GM23338 (cell line): ENCODE data around the gene NUPR1. TPM values are rescaled to one million over a fixed set of nuclear protein-coding genes. Genes with fewer than 3 reads are reported as not detected.

ENCODE experiments used
- ATAC-seq: fragments of 200-7000 bp; cut with Tn5 transposase; 3 replicates; pipeline ENCODE4 v1.9.1; 2020
- DNase-seq: peaks from one replicate; pipeline ENCODE4 v3.0.0-alpha.2; 2015; ENCODE audit warnings: low spot score
- H2AFZ ChIP-seq: fragments of 200-600 bp; sonication (generic); 2 replicates; pipeline ENCODE4 v1.8.0; 2016; ENCODE audit warnings: antibody characterized with exemption, mild to moderate bottlenecking, moderate library complexity
- H3F3A ChIP-seq: fragments of 200-600 bp; sonication (generic); replicated peaks from 2 replicates; pipeline ENCODE4 v1.8.0; 2017; ENCODE audit warnings: antibody characterized with exemption, mixed run types, low read depth
- H3K27ac ChIP-seq: fragments of 200-600 bp; sonication (generic); 2 replicates; pipeline ENCODE4 v1.6.1; 2016; ENCODE audit warnings: low read depth
- H3K27me3 ChIP-seq: fragments of 200-600 bp; sonication (generic); 2 replicates; pipeline ENCODE4 v1.8.0; 2016; ENCODE audit warnings: mild to moderate bottlenecking, mixed run types, moderate library complexity; ENCODE audit not compliant: insufficient read depth
- H3K36me3 ChIP-seq: fragments of 200-600 bp; sonication (generic); 2 replicates; pipeline ENCODE4 v1.8.0; 2016; ENCODE audit warnings: mild to moderate bottlenecking; ENCODE audit not compliant: insufficient read depth
- H3K4me1 ChIP-seq: fragments of 200-600 bp; sonication (generic); 2 replicates; pipeline ENCODE4 v1.8.0; 2016; ENCODE audit warnings: mild to moderate bottlenecking, moderate library complexity; ENCODE audit not compliant: insufficient read depth
- H3K4me2 ChIP-seq: fragments of 200-600 bp; sonication (generic); 2 replicates; pipeline ENCODE4 v1.7.1; 2017; ENCODE audit warnings: mixed run types
- H3K4me3 ChIP-seq: fragments of 200-600 bp; sonication (generic); 2 replicates; pipeline ENCODE4 v1.6.1; 2016; ENCODE audit warnings: mixed run types
- H3K79me2 ChIP-seq: fragments of 200-600 bp; sonication (generic); replicated peaks from 2 replicates; pipeline ENCODE4 v1.8.0; 2017; ENCODE audit warnings: mild to moderate bottlenecking; ENCODE audit not compliant: insufficient read depth
- H3K9me2 ChIP-seq: fragments of 200-600 bp; sonication (generic); 2 replicates; pipeline ENCODE4 v1.8.0; 2017; ENCODE audit not compliant: insufficient read depth
- H4K20me1 ChIP-seq: fragments of 200-600 bp; sonication (generic); replicated peaks from 2 replicates; pipeline ENCODE4 v1.8.0; 2017; ENCODE audit warnings: mild to moderate bottlenecking; ENCODE audit not compliant: insufficient read depth
- H3K27ac Mint-ChIP-seq: 2 replicates; pipeline ENCODE4 v1.8.0; 2020; ENCODE audit warnings: inconsistent platforms, mild to moderate bottlenecking, moderate library complexity, mixed read lengths
- H3K27me3 Mint-ChIP-seq: 3 replicates; pipeline ENCODE4 v1.8.0; 2022; ENCODE audit warnings: low read depth, mild to moderate bottlenecking, moderate library complexity, mixed read lengths, inconsistent platforms; ENCODE audit not compliant: insufficient read depth, poor library complexity
- H3K36me3 Mint-ChIP-seq: 3 replicates; pipeline ENCODE4 v1.8.0; 2021; ENCODE audit warnings: low read depth, mild to moderate bottlenecking, inconsistent platforms, moderate library complexity, mixed read lengths
- H3K4me1 Mint-ChIP-seq: 3 replicates; pipeline ENCODE4 v1.8.0; 2020; ENCODE audit warnings: mild to moderate bottlenecking, inconsistent platforms, mixed read lengths
- H3K4me3 Mint-ChIP-seq: 3 replicates; pipeline ENCODE4 v1.8.0; 2021; ENCODE audit warnings: moderate library complexity, mild to moderate bottlenecking, inconsistent platforms, mixed read lengths
- H3K9me3 Mint-ChIP-seq: 3 replicates; pipeline ENCODE4 v1.8.0; 2020; ENCODE audit warnings: moderate library complexity, mild to moderate bottlenecking, inconsistent platforms, mixed read lengths
- CREB1 ChIP-seq: fragments of 250-450 bp; sonication (Bioruptor Pico); IDR thresholded peaks from 2 replicates; pipeline ENCODE4 v1.5.0; 2020; ENCODE audit warnings: low read depth, mild to moderate bottlenecking, moderate library complexity
- CTCF ChIP-seq, 2 experiments: fragments of 200-600 bp in 1 of 2; sonication (generic) in 1 of 2; conservative IDR thresholded peaks; 2 replicates each; pipeline versions ENCODE4 v1.5.1 to v1.6.1; 2016 to 2017; ENCODE audit warnings: antibody characterized with exemption in 2 of 2, low read depth in 2 of 2, mild to moderate bottlenecking in 2 of 2, moderate library complexity in 1 of 2
- ETS1 ChIP-seq: IDR thresholded peaks from 2 replicates; pipeline ENCODE4 v1.6.1; 2016; ENCODE audit warnings: antibody characterized with exemption
- EZH2 ChIP-seq: fragments of 200-600 bp; sonication (generic); IDR thresholded peaks from one replicate; pipeline ENCODE4 v1.8.0; 2017; ENCODE audit warnings: antibody characterized with exemption, mild to moderate bottlenecking, low read depth; ENCODE audit not compliant: unreplicated experiment
- EZH2phosphoT487 ChIP-seq: fragments of 200-600 bp; sonication (generic); IDR thresholded peaks from one replicate; pipeline ENCODE4 v1.8.1; 2018; ENCODE audit warnings: antibody characterized with exemption; ENCODE audit not compliant: unreplicated experiment
- JUNB ChIP-seq: IDR thresholded peaks from one replicate; pipeline ENCODE4 v1.6.1; 2016; ENCODE audit warnings: antibody characterized with exemption; ENCODE audit not compliant: unreplicated experiment
- NANOG ChIP-seq: IDR thresholded peaks from 2 replicates; pipeline ENCODE4 v1.6.1; 2016; ENCODE audit warnings: antibody characterized with exemption, borderline replicate concordance
- ZNF114 ChIP-seq: fragments of 250-450 bp; sonication (Bioruptor Pico); IDR thresholded peaks from 2 replicates; pipeline ENCODE4 v1.5.0; 2020; ENCODE audit warnings: mild to moderate bottlenecking, moderate library complexity
- ZNF331 ChIP-seq: fragments of 250-450 bp; sonication (Bioruptor Pico); IDR thresholded peaks from 2 replicates; pipeline ENCODE4 v1.5.0; 2020; ENCODE audit warnings: low read depth, mild to moderate bottlenecking, moderate library complexity
- ZNF462 ChIP-seq: fragments of 250-450 bp; sonication (Bioruptor Pico); IDR thresholded peaks from 2 replicates; pipeline ENCODE4 v1.5.0; 2020; ENCODE audit warnings: mild to moderate bottlenecking, moderate library complexity
- polyA plus RNA-seq: library from polyadenylated mRNA; unstranded; fragments of >200 nt; fragmentation: Nextera tagmentation; extraction: Ambion mirVana; gene quantifications from 2 replicates; pipeline ENCODE4 v1.2.1, GENCODE V29; 2016
- total RNA-seq: library from RNA; depleted of rRNA; stranded (reverse); fragments of >200 nt; shearing (Covaris generic); gene quantifications from 2 replicates; pipeline ENCODE4 v1.2.3, GENCODE V29; 2014
- TF ChIP-seq, protein P1 (sequence below): IDR thresholded peaks from one replicate; pipeline ENCODE4 v1.6.1; 2018; ENCODE audit warnings: antibody characterized with exemption; ENCODE audit not compliant: unreplicated experiment

Gene NUPR1
- total and polyA plus RNA-seq, 2 experiments from 2014 or later: 0.03 to 0.48 TPM

DNA sequence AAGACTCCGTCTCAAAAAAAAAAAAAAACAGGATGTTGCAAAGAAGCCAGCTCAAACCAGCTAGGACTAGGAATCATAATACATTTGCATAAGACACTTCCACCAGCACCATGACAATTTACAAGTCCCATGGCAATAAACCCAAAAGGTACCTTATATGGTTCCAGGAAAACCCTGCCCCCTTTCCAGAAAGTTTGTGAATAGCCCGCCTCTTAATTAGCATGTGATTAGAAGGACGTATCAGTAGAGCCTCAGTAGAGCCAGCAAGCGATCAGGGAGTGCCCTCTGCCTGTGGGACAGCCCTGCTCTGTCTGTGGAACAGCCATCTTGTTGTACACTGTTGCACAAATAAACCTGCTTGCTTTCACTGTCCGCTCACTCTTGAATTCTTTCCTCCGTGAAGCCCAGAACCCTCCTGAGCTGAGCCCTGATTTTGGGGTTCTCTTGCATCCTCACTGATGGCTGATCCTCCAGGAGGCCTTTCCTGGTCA lies 14.0 kb downstream of the NUPR1 start (continued):
- no peak for TF ChIP-seq EZH2phosphoT487
- no peak for TF ChIP-seq CTCF (conservative IDR thresholded peaks at IDR 0.05; ENCODE audit: low read depth in 2 of 2)
- no peak for TF ChIP-seq NANOG
- TF ChIP-seq ETS1: no peak
- TF ChIP-seq EZH2: no peak
- no peak for TF ChIP-seq CREB1 (CRISPR knock-in tag)
- TF ChIP-seq ZNF331 (CRISPR knock-in tag): no peak

- H3K27me3 Mint-ChIP-seq: peaks cover 6% of the 10 kb centered on the region
- no peak overlapping the region for H3K4me3 Mint-ChIP-seq
- H3K27me3 ChIP-seq: no peaks in the 10 kb centered on the region
- H3F3A ChIP-seq: no peaks in the 10 kb centered on the region
- no peak overlapping the region for H3K27ac ChIP-seq
- H3K4me3 ChIP-seq: no peak overlapping the region
- H3K9me3 Mint-ChIP-seq: peaks cover 14% of the 10 kb centered on the region; the same call in 1 of the 3 replicates
- DNase-seq (no peak), ATAC-seq (no peak)
- no peaks in the 10 kb centered on the region for H3K79me2 ChIP-seq
- H3K4me1 ChIP-seq: no peaks in the 10 kb centered on the region
- H3K9me2 ChIP-seq: no peaks in the 10 kb centered on the region
- no peak overlapping the region for H3K27ac Mint-ChIP-seq
- H2AFZ ChIP-seq: no peak overlapping the region
- H4K20me1 ChIP-seq: no peaks in the 10 kb centered on the region
- no peaks in the 10 kb centered on the region for H3K36me3 ChIP-seq
- H3K4me1 Mint-ChIP-seq: no peaks in the 10 kb centered on the region
- H3K36me3 Mint-ChIP-seq: no peaks in the 10 kb centered on the region
- H3K4me2 ChIP-seq: no peak overlapping the region
- no peak for TF ChIP-seq EZH2
- no peak for TF ChIP-seq JUNB
- no peak for TF ChIP-seq ETS1
- TF ChIP-seq, protein P1, sequence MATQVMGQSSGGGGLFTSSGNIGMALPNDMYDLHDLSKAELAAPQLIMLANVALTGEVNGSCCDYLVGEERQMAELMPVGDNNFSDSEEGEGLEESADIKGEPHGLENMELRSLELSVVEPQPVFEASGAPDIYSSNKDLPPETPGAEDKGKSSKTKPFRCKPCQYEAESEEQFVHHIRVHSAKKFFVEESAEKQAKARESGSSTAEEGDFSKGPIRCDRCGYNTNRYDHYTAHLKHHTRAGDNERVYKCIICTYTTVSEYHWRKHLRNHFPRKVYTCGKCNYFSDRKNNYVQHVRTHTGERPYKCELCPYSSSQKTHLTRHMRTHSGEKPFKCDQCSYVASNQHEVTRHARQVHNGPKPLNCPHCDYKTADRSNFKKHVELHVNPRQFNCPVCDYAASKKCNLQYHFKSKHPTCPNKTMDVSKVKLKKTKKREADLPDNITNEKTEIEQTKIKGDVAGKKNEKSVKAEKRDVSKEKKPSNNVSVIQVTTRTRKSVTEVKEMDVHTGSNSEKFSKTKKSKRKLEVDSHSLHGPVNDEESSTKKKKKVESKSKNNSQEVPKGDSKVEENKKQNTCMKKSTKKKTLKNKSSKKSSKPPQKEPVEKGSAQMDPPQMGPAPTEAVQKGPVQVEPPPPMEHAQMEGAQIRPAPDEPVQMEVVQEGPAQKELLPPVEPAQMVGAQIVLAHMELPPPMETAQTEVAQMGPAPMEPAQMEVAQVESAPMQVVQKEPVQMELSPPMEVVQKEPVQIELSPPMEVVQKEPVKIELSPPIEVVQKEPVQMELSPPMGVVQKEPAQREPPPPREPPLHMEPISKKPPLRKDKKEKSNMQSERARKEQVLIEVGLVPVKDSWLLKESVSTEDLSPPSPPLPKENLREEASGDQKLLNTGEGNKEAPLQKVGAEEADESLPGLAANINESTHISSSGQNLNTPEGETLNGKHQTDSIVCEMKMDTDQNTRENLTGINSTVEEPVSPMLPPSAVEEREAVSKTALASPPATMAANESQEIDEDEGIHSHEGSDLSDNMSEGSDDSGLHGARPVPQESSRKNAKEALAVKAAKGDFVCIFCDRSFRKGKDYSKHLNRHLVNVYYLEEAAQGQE: no peak
- no peak for TF ChIP-seq ZNF114 (CRISPR knock-in tag)
- no peak for TF ChIP-seq EZH2phosphoT487
- TF ChIP-seq ZNF462 (CRISPR knock-in tag): no peak
Observed at GRCh38 chr16:28522792-28523191, 16.0 kb downstream of the NUPR1 start.
